GM08714 (cell line): ENCODE results near the gene TBCK.
"Not testable (repeated sequence)": the region's sequence is repeated elsewhere in the genome, so short reads cannot be mapped to it uniquely, and the experiment has no call there.

Experiments used
- H3K4me3 ChIP-seq: fragments of 200-500 bp; sonication (Bioruptor generic); 2 replicates; pipeline ENCODE4 v1.5.1; 2014; ENCODE audit warnings: mild to moderate bottlenecking, low read length, inconsistent platforms
- ZNF274 ChIP-seq: IDR thresholded peaks from 2 replicates; pipeline ENCODE4 v1.6.1; 2012; ENCODE audit warnings: mild to moderate bottlenecking, low read depth, low read length

Gene TBCK

GRCh38 chr4:106337916-106338315 lies 21.9 kb upstream of the TBCK start:
- no peak for TF ChIP-seq ZNF274
- no peak overlapping the region for H3K4me3 ChIP-seq

- H3K4me3 ChIP-seq: no peak overlapping the region
- TF ChIP-seq ZNF274: no peak
Observed at GRCh38 chr4:106336618-106337017, 20.6 kb upstream of the TBCK start.

DNA sequence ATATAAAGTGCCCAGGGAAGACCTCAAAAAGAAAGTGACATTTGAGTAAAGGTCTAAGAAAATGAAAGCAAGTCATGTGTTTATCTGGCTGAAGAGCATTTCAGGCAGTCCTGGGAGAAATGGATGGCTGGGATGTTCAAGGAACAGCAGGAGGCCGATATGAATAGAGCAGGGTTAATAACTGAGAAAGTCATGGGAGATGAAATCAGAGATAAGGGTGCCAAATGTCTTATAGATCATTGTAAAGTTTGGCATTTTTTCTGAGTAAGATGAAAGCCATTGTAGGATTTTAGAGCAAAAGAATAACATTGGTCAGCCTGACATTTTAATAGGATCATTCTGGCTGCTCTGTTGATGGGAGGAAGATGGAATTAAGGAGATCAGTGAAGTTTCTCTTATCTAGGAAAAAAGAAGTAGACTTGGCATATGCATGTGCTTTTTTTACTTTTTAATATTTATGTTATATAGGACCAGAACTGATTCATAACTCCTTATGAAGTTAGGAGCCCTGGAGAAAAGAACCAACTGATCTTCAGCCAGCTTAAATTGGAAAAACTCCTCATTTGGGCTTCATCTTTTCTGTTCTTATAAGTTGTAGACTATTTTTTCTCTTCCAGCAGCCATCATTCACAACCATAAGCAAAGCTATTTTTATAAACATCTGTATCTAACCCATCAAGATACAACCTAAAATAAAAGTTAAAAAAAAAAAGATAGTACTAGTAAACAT lies 18.9 kb upstream of the TBCK start:
- no peak for TF ChIP-seq ZNF274
- no peak overlapping the region for H3K4me3 ChIP-seq

DNA sequence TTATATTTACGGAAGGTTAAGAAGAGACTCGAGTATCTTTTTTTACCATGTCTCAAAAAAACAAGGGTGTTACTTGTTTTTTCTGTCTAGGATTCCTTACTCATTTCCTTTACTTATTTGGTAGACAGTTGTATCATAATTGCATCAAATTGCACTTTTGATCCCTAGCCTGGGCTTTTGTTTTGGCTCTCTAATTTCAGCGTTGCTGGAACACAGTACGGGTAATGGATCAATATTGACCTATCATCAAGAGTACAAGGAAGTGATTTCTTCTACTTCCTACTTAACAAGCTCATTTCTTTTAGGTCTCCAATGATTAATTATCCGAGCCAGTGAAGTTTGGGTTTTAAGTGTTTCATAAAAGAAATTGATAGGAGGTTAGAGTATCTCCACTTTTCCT lies 17.2 kb upstream of the TBCK start:
- no peak for TF ChIP-seq ZNF274
- no peak overlapping the region for H3K4me3 ChIP-seq

- TF ChIP-seq ZNF274: no peak
- no peak overlapping the region for H3K4me3 ChIP-seq
Observed at GRCh38 chr4:106329041-106329618, 13.1 kb upstream of the TBCK start.

GRCh38 chr4:106325800-106326199 lies 9.8 kb upstream of the TBCK start:
- no peak for TF ChIP-seq ZNF274
- H3K4me3 ChIP-seq: no peak overlapping the region

- no peak for TF ChIP-seq ZNF274
- H3K4me3 ChIP-seq: no peak overlapping the region
Observed at GRCh38 chr4:106323119-106323518, 7.1 kb upstream of the TBCK start.

DNA sequence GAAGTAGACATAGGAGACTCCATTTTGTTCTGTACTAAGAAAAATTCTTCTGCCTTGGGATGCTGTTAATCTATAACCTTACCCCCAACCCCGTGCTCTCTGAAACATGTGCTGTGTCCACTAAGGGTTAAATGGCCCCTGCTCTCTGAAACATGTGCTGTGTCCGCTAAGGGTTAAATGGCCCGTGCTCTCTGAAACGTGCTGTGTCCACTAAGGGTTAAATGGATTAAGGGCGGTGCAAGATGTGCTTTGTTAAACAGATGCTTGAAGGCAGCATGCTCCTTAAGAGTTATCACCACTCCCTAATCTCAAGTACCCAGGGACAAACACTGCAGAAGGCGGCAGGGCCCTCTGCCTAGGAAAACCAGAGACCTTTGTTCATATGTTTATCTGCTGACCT lies 5.8 kb upstream of the TBCK start:
- H3K4me3 ChIP-seq: not testable (repeated sequence)

DNA sequence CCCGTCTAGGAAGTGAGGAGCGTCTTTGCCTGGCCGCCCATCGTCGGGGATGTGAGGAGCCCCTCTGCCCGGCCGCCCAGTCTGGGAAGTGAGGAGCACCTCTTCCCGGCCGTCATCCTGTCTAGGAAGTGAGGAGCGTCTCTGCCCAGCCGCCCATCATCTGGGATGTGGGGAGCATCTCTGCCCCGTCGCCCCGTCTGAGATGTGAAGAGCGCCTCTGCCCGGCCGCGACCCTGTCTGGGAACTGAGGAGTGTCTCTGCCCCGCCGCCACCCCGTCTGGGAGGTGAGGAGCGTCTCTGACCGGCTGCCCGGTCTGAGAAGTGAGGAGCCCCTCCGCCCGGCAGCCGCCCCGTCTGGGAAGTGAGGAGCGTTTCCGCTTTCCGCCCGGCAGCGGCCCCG lies 5.2 kb upstream of the TBCK start:
- not testable (repeated sequence) for H3K4me3 ChIP-seq

DNA sequence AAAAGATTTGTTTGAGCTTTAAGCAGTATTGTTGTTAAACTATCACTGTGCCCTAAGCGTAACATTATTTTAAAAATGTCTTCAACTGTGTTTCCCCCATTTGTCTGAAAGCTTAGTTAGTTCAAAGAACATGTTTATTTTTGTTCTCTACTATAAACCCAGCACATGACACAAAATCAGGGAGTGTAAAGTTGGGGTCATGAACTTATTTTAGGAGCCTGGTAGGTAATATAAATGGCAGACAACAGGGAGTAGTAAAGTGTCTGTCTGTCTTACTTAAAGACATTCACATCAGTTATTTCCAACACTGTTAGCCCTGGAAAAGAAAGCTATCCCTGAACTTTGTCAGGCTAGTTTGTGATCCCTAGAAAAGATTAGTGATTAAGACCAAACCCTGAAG lies 4.2 kb upstream of the TBCK start:
- no peak overlapping the region for H3K4me3 ChIP-seq
- TF ChIP-seq ZNF274: no peak

DNA sequence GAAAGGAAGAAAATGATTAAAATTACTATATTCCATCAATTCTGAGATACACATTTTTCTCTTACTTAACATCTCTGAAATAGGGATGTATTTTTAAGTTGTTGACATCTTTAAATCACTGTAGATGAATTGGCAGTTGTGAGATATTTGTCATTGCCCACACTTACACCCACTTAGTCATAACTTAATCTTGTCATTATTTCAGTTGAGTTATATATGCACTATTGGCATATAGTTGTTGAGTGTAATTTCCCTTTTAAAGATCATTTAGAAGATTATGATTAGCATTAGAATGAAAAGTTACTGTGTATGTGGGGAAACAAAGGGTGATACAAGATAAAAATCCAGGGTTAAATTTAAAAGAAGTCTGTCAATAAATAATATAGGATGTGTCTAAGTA lies 2.5 kb upstream of the TBCK start:
- no peak overlapping the region; the same call in 1 of the 2 replicates for H3K4me3 ChIP-seq
- no peak for TF ChIP-seq ZNF274

GRCh38 chr4:106317815-106318214 lies 1.8 kb upstream of the TBCK start:
- peak overlapping the region; percentile 90; the same call in 1 of the 2 replicates for H3K4me3 ChIP-seq
- no peak for TF ChIP-seq ZNF274

- no peak for TF ChIP-seq ZNF274
- peak overlapping the region; percentile 90 for H3K4me3 ChIP-seq
Observed at GRCh38 chr4:106316773-106317409, 882 bp upstream of the TBCK start.

DNA sequence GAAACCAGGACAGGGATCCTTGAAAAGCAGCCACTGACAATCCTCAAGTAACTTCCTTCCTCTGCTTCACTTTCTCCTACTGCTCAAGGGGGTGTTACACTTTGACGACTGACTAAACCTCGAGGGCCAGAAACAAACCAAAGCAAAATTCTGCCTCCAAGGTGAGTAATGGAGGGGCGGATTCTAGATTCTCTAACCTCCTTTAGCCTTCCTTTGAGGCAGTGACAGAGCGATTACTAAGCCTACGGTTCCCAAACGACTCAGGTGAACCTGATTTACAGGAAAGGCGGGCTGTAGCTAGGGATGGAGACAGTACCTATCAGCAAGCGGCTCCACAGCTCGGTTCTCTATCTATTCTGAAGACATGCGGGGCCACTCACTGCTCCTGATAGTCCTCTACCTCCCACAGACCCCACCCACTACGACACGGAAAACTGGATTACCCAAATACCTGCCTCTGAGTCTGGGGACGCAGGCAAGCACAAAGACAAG lies 487 bp downstream of the TBCK start:
- TF ChIP-seq ZNF274: no peak
- peak overlapping the region; percentile 90 for H3K4me3 ChIP-seq

- peak overlapping the region; percentile 90 for H3K4me3 ChIP-seq
- no peak for TF ChIP-seq ZNF274
Observed at GRCh38 chr4:106314960-106315359, 1.0 kb downstream of the TBCK start.
